ENCODE measurements around the gene FGF22. TPM values are rescaled to one million over a fixed set of nuclear protein-coding genes. Genes with fewer than 3 reads are reported as not detected.

Gene FGF22
- total and polyA plus RNA-seq, 4 experiments from 2014 or later = 1.8 to 1.9 TPM; not detected in 2

GRCh38 chr19:643736-644135 lies 4.1 kb downstream of the FGF22 start:
- H3K4me1 Mint-ChIP-seq = peaks cover 4 to 10% (median 6%) of the 10 kb centered on the region in 4 donors

GRCh38 chr19:644363-644762 lies 4.7 kb downstream of the FGF22 start:
- H3K36me3 ChIP-seq (ENCODE audit: insufficient read depth, low read length) = peaks cover 14% of the 10 kb centered on the region
- no peaks in the 10 kb centered on the region for H3K9me3 ChIP-seq (ENCODE audit: control insufficient read depth in 1 of 2, low read length in 2 of 2)
- Mint-ChIP-seq H3K36me3 (peaks cover 6 to 9% of the 10 kb centered on the region in 2 donors), H3K27me3 (no peaks in the 10 kb centered on the region), H3K27ac (no peak overlapping the region), H3K4me1 (peaks cover 1 to 6% (median 2%) of the 10 kb centered on the region in 4 donors), H3K4me3 (no peak overlapping the region), H3K9me3 (peaks cover 0 to 2% (median 0%) of the 10 kb centered on the region in 8 donors)
- peaks cover 1% of the 10 kb centered on the region for H3K4me1 ChIP-seq (ENCODE audit: insufficient read depth, low read length)
- intact Hi-C loops (cut with micrococcal nuclease) = no loop called here
- no peak overlapping the region for H3K4me3 ChIP-seq (ENCODE audit: low read length in 2 of 2)
- ChIA-PET POLR2A (ENCODE audit: partially characterized antibody) (no interaction called here), CTCF (ENCODE audit: partially characterized antibody) (no interaction called here)
- no peak for DNase-seq
- no peak overlapping the region for H3K27ac ChIP-seq (ENCODE audit: low read depth, low read length)
- H3K27me3 ChIP-seq (ENCODE audit: insufficient read depth, low read length) = no peaks in the 10 kb centered on the region

More at GRCh38 chr19:643736-644135, 4.1 kb downstream of the FGF22 start:
- H3K27ac Mint-ChIP-seq = no peak overlapping the region
- H3K27me3 ChIP-seq (ENCODE audit: insufficient read depth, low read length) = no peaks in the 10 kb centered on the region
- DNase-seq = no peak
- H3K27ac ChIP-seq (ENCODE audit: low read depth, low read length) = no peak overlapping the region
- peaks cover 0 to 3% (median 0%) of the 10 kb centered on the region in 8 donors for H3K9me3 Mint-ChIP-seq
- no peak overlapping the region for H3K4me3 Mint-ChIP-seq
- H3K36me3 ChIP-seq (ENCODE audit: insufficient read depth, low read length) = peaks cover 13% of the 10 kb centered on the region
- CTCF ChIA-PET (ENCODE audit: partially characterized antibody) = no interaction called here
- peaks cover 5 to 8% of the 10 kb centered on the region in 2 donors for H3K36me3 Mint-ChIP-seq
- no peak overlapping the region for H3K4me3 ChIP-seq (ENCODE audit: low read length in 2 of 2)
- H3K9me3 ChIP-seq (ENCODE audit: control insufficient read depth in 1 of 2, low read length in 2 of 2) = no peaks in the 10 kb centered on the region
- intact Hi-C loops (cut with micrococcal nuclease) = no loop called here
- H3K4me1 ChIP-seq (ENCODE audit: insufficient read depth, low read length) = peaks cover 7% of the 10 kb centered on the region
- no peaks in the 10 kb centered on the region for H3K27me3 Mint-ChIP-seq
- POLR2A ChIA-PET (ENCODE audit: partially characterized antibody) = no interaction called here

GRCh38 chr19:644789-645188 lies 5.1 kb downstream of the FGF22 start:
- ChIA-PET POLR2A (ENCODE audit: partially characterized antibody) (interaction anchor here (1.3 kb wide), 1 partner anchor 16 kb away, joined by 10 read pairs; no protein-coding TSS in a partner anchor), CTCF (ENCODE audit: partially characterized antibody) (no interaction called here)
- intact Hi-C loops (cut with micrococcal nuclease) = no loop called here

DNA sequence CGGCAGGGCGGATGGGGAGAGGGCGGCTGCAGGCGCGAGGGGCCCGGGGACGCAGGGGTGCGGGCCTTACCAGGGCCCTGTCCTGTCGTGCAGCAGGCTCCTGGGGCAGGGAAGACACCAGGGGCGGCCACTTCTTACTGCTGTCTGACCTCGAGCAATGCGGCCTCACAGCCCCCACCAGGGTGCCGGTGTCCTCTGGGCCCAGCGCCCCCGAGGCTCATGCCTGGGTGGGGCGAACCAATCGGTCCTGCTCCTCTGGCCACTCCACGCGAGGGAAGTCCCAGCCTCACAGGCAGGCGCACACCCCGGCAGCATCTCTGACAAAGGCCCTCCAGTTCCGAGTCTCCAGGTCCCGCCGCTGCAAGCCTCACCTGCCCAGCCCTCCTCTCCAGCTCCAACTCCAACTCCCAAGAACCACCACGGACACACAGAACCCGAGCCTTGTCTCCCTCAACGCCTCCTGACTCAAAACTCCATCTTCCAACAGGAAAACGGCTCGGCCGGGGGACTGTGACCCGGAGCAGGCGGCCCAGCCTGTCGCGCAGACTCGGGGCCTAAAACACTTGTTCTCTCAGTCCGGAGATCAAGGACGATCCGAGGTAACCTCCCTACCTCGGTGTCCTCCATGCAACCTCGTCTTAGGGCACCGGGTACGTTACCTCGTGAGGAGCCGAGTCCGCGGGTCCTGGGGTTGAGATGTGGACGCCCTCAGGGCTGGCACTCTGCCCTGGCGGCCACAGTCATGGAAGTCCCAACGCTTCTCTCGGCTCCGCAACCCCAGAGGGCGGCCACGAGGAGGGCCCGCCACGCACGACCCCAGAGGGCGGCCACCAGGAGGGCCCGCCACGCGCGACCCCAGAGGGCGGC lies 6.5 kb downstream of the FGF22 start:
- H3K27ac Mint-ChIP-seq = no peak overlapping the region
- ChIA-PET POLR2A (ENCODE audit: partially characterized antibody) (interaction anchor here (1.3 kb wide), 1 partner anchor 15 kb away, joined by 10 read pairs; no protein-coding TSS in a partner anchor), CTCF (ENCODE audit: partially characterized antibody) (no interaction called here)
- H3K36me3 Mint-ChIP-seq = peaks cover 6 to 12% of the 10 kb centered on the region in 2 donors
- no peaks in the 10 kb centered on the region for H3K27me3 ChIP-seq (ENCODE audit: insufficient read depth, low read length)
- H3K27me3 Mint-ChIP-seq = no peaks in the 10 kb centered on the region
- H3K27ac ChIP-seq (ENCODE audit: low read depth, low read length) = no peak overlapping the region
- H3K4me3 ChIP-seq (ENCODE audit: low read length in 2 of 2) = no peak overlapping the region
- no peaks in the 10 kb centered on the region for H3K9me3 Mint-ChIP-seq
- H3K9me3 ChIP-seq (ENCODE audit: control insufficient read depth in 1 of 2, low read length in 2 of 2) = no peaks in the 10 kb centered on the region
- H3K4me1 Mint-ChIP-seq = peaks cover 0 to 3% (median 0%) of the 10 kb centered on the region in 4 donors
- H3K36me3 ChIP-seq (ENCODE audit: insufficient read depth, low read length) = peaks cover 23% of the 10 kb centered on the region
- H3K4me3 Mint-ChIP-seq = no peak overlapping the region
- no peak for DNase-seq
- H3K4me1 ChIP-seq (ENCODE audit: insufficient read depth, low read length) = no peaks in the 10 kb centered on the region
- intact Hi-C loops (cut with micrococcal nuclease) = no loop called here

More at GRCh38 chr19:644789-645188, 5.1 kb downstream of the FGF22 start:
- peaks cover 6 to 9% of the 10 kb centered on the region in 2 donors for H3K36me3 Mint-ChIP-seq
- no peaks in the 10 kb centered on the region for H3K27me3 Mint-ChIP-seq
- peak overlapping the region in 1 of 7 donors; percentile 46 for H3K27ac Mint-ChIP-seq
- no peaks in the 10 kb centered on the region for H3K27me3 ChIP-seq (ENCODE audit: insufficient read depth, low read length)
- H3K9me3 ChIP-seq (ENCODE audit: control insufficient read depth in 1 of 2, low read length in 2 of 2) = no peaks in the 10 kb centered on the region
- no peak overlapping the region for H3K4me3 Mint-ChIP-seq
- H3K4me1 ChIP-seq (ENCODE audit: insufficient read depth, low read length) = no peaks in the 10 kb centered on the region
- H3K9me3 Mint-ChIP-seq = peaks cover 0 to 2% (median 0%) of the 10 kb centered on the region in 8 donors
- no peak for DNase-seq
- H3K27ac ChIP-seq (ENCODE audit: low read depth, low read length) = no peak overlapping the region
- peaks cover 14% of the 10 kb centered on the region for H3K36me3 ChIP-seq (ENCODE audit: insufficient read depth, low read length)
- H3K4me3 ChIP-seq (ENCODE audit: low read length in 2 of 2) = no peak overlapping the region
- peaks cover 0 to 3% (median 0%) of the 10 kb centered on the region in 4 donors for H3K4me1 Mint-ChIP-seq

DNA sequence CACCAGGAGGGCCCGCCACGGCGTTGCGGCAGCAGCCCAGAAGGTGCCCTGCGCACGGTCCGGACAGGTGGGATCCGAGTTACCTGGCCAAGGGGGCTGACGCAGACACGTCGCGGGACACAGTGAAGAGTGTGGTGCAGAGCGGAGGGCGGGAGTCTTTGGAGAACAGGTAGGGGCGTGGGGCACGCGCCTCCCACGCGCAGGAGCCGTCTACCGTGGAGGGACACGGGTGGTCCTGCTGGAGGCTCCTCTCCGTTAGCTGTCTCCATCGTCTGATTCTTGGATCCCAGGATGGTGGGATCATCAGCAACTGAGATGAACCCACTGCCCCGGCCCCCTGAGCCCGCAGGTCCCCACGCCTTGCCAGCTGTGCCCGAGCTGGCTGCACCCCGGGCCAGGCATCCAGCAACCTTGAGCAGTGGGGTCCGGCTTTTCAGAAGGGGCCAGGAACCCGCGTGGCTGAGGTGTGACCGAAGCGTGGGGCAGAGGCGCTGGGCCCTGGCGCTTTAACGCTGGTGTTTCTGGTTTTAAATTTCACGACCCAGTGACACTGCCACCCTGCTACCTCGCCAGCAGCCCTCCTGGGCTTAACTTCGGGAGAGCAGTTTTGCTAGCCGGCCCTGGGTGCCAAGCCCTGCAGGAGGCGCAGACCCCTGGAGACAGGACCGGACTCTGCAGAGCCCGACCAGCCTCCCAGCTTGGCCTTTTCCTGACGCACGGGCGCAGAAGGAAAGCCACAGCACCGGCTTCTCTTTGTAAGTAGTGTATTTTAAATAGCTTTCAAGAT lies 7.3 kb downstream of the FGF22 start:
- H3K36me3 ChIP-seq (ENCODE audit: insufficient read depth, low read length) = peaks cover 31% of the 10 kb centered on the region
- Mint-ChIP-seq H3K9me3 (no peaks in the 10 kb centered on the region), H3K27me3 (no peaks in the 10 kb centered on the region), H3K4me3 (no peak overlapping the region), H3K4me1 (peaks cover 0 to 3% (median 0%) of the 10 kb centered on the region in 4 donors), H3K36me3 (peaks cover 6 to 12% of the 10 kb centered on the region in 2 donors), H3K27ac (no peak overlapping the region)
- ChIA-PET POLR2A (ENCODE audit: partially characterized antibody) (interaction anchor here (3.2 kb wide), 1 partner anchor 14 kb away, joined by 13 read pairs; no protein-coding TSS in a partner anchor), CTCF (ENCODE audit: partially characterized antibody) (no interaction called here)
- no peak overlapping the region for H3K4me3 ChIP-seq (ENCODE audit: low read length in 2 of 2)
- H3K27ac ChIP-seq (ENCODE audit: low read depth, low read length) = no peak overlapping the region
- no peaks in the 10 kb centered on the region for H3K9me3 ChIP-seq (ENCODE audit: control insufficient read depth in 1 of 2, low read length in 2 of 2)
- no peaks in the 10 kb centered on the region for H3K27me3 ChIP-seq (ENCODE audit: insufficient read depth, low read length)
- intact Hi-C loops (cut with micrococcal nuclease) = no loop called here
- no peaks in the 10 kb centered on the region for H3K4me1 ChIP-seq (ENCODE audit: insufficient read depth, low read length)
- no peak for DNase-seq

DNA sequence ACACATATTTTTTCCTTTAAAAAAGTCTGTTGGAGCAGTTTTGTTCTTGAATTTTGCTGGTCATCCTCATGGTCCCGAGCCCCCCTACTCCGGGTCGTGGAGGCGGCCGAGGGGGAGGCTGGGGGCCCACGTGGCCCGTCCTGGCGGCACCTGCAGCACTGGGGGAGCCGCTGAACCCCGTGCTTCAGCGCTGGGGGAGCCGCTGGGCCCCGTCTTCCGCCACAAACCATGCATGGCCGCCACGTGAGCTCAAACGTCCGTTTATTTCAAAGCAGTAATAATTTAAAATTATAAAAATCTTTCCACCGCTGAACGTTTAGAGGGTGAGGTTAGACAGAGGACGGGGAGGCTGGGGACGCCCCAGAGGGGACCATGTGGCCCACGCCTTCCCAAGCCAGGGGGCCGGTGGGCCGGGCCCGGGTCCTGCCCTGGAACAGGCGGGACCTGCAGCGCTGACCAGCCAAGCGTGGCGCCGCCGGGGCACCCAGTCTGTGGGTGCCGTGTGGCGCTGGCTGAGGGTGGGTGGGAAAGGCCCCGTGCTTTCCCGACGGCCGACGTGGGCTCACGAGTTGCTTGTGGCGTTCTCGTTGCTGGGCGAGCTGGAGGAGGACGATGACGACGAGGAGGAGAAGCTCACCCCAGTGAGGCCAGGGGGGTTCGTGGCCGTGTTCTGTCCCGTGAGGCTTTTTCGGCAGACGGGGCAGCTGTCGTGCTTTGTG lies 8.0 kb downstream of the FGF22 start:
- Histone ChIP-seq H3K9me3 (ENCODE audit: control insufficient read depth in 1 of 2, low read length in 2 of 2) (no peaks in the 10 kb centered on the region), H3K4me3 (ENCODE audit: low read length in 2 of 2) (no peak overlapping the region), H3K27ac (ENCODE audit: low read depth, low read length) (no peak overlapping the region), H3K27me3 (ENCODE audit: insufficient read depth, low read length) (no peaks in the 10 kb centered on the region), H3K4me1 (ENCODE audit: insufficient read depth, low read length) (no peaks in the 10 kb centered on the region), H3K36me3 (ENCODE audit: insufficient read depth, low read length) (peaks cover 39% of the 10 kb centered on the region)
- no peak overlapping the region for H3K27ac Mint-ChIP-seq
- peaks cover 0 to 3% (median 0%) of the 10 kb centered on the region in 4 donors for H3K4me1 Mint-ChIP-seq
- peaks cover 6 to 12% of the 10 kb centered on the region in 2 donors for H3K36me3 Mint-ChIP-seq
- intact Hi-C loops (cut with micrococcal nuclease) = no loop called here
- DNase-seq = peak in 1 of 5 donors; percentile 7
- CTCF ChIA-PET (ENCODE audit: partially characterized antibody) = no interaction called here
- no peak overlapping the region for H3K4me3 Mint-ChIP-seq
- POLR2A ChIA-PET (ENCODE audit: partially characterized antibody) = interaction anchor here (3.2 kb wide), 1 partner anchor 13 kb away, joined by 13 read pairs; no protein-coding TSS in a partner anchor
- H3K9me3 Mint-ChIP-seq = no peaks in the 10 kb centered on the region
- no peaks in the 10 kb centered on the region for H3K27me3 Mint-ChIP-seq
